GM12872 (cell line): ENCODE measurements around the gene UBL4A.

Source experiments
- TF ChIP-seq, protein P1 (sequence below): IDR thresholded peaks from 3 replicates; pipeline ENCODE4 v1.5.1; 2011; ENCODE audit warnings: low read depth, mild to moderate bottlenecking, low read length, moderate library complexity; ENCODE audit not compliant: insufficient read depth

UBL4A gene

DNA sequence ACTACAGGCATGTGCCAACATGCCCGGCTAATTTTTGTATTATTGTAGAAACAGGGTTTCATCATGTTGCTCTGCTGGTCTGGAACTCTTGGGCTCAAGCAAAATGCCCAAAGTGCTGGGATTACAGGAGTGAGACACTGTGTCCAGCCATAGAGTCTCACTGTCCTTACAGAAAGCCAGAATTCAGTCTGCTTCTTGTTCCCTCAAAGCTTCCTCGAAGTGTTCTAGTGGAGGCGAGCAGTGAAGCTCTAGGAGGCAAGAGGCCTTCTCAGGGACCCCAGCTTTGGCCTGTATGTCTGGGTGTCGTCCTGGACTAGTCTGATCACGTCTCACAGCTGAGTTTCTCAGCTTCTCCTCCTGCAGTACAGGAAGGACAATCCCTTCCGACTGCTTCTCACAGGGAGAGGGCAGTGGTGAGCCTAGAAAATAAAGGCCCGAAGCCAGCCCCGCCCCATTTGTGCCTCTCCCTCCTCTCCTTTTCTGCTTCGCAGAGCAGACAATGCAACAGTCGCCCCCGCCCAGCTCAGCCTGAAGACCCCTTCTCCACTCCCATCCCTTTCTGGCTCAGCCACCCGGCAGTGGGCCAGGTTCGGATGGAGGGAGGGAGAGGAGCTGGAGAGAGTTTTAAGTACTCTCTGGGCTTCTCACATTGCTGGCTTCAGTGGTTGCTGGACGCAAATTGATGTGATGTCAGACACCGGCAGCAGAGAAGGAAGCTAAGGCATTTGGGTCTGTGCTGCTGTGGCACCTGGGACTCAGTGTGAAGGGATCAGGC is 40.7 kb upstream of the UBL4A start:
- TF ChIP-seq, protein P1, sequence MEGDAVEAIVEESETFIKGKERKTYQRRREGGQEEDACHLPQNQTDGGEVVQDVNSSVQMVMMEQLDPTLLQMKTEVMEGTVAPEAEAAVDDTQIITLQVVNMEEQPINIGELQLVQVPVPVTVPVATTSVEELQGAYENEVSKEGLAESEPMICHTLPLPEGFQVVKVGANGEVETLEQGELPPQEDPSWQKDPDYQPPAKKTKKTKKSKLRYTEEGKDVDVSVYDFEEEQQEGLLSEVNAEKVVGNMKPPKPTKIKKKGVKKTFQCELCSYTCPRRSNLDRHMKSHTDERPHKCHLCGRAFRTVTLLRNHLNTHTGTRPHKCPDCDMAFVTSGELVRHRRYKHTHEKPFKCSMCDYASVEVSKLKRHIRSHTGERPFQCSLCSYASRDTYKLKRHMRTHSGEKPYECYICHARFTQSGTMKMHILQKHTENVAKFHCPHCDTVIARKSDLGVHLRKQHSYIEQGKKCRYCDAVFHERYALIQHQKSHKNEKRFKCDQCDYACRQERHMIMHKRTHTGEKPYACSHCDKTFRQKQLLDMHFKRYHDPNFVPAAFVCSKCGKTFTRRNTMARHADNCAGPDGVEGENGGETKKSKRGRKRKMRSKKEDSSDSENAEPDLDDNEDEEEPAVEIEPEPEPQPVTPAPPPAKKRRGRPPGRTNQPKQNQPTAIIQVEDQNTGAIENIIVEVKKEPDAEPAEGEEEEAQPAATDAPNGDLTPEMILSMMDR = peak; percentile 61

DNA sequence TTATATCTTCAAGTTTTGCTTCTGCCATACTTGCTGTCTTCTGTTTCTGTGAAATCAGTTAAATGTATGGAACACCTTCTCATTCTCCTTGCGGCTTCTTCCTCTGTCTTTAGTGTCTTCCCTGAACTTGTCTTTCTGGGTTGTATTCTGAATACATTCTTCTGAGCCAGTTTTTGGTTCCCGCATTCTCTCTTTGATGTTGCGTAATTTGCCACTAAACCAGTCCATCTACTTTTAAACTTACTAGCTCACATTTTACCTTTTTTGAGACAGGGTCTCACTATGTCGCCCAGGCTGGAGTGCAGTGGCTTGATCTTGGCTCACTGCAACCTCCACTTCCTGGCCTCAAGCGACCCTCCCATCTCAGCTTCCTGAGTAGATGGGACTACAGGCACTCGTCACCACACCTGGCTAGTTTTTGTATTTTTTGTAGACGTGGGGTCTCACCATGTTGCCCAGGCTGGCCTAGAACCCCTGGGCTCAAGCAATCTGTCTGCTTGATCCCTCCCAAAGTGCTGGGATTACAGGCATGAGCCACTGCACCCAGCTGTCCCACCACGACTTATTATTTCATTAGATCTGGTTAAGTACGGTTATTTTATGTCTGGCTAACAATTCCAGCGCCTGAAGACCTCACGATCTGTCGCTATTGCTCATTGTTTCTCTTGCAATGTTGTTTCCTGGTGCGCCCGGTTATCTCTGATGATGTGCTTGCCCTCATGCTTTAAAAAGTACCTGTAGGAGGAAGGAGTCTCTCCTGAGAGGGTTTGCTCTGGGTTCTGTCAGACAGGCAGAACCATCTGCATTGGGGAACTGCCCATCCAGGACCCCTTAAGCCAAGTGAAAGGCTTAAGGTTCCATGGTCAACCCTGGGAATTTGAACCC is 39.4 kb upstream of the UBL4A start:
- TF ChIP-seq, protein P1 = no peak

DNA sequence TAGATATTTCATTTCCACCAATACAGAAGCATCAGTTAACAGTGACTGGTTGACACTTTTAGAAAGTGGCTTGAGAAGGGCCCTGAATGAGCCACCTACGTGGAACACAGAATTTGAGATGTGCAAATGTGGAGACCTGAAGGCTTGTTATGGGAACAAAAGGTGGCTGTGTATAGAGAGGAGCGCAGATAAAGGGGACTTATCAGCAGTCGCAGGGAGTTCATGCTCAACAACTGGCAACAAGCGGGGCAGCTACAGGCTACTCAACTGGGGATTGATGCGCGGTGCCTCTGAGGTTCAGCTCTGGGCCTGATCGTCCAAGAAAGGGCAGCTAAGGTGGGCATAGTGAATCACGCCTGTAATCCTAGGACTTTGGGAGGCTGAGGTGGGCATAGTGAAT is 33.0 kb upstream of the UBL4A start:
- TF ChIP-seq, protein P1 = no peak

DNA sequence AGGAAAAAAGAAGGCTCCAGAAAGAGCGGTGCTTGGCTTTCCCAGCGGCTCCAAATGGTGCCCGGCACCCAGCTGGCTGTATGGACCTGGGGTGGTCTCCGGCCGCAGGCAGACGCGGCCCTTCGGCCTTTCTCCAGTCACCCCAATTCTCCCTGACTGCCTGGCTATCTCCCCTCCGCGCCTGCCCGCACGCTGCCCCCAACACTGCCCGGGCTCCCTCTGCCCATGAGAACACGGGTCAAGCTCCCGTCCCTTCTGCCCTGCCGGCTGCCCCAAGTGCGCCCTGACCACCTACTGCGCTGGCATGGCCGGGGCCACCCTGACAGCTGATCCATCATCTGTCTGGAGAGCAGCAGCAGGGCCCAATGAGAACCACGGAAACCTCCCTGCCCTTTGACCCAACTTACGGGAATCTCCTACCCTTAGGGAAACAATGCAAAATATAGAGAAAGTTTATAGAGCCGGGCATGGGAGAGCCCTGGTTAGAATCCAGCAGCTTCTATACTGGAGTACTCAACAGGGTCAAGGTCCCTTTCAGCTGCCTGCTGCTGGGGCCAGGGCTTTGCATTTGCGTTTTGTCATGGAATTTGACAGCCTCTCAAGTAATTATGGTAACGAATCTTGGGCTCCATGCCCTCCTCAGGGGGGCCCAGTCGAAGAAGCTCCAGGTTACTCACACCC is 30.8 kb upstream of the UBL4A start:
- TF ChIP-seq, protein P1 = no peak

DNA sequence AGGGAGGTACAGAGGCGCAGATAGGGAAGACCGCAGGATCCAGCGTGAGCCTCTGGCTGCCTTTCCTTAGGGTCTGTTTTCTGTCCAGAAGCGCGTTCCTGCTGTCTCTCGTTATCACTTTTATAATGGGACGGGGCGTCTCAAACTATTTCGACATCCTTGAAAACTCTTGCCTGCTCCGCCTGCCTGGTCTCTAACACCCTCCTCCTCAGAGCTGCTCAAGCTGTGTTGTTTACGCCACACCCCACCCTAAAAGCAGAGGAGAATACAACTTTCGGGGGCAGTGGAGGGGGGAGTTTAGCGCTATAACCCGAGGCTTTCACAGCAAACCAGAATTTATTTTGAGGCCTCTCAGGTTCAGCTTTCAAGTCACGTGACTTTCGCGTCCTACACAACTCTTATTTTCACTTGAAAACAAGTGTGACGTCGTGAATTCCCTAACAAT is 30.3 kb upstream of the UBL4A start:
- TF ChIP-seq, protein P1 = no peak

DNA sequence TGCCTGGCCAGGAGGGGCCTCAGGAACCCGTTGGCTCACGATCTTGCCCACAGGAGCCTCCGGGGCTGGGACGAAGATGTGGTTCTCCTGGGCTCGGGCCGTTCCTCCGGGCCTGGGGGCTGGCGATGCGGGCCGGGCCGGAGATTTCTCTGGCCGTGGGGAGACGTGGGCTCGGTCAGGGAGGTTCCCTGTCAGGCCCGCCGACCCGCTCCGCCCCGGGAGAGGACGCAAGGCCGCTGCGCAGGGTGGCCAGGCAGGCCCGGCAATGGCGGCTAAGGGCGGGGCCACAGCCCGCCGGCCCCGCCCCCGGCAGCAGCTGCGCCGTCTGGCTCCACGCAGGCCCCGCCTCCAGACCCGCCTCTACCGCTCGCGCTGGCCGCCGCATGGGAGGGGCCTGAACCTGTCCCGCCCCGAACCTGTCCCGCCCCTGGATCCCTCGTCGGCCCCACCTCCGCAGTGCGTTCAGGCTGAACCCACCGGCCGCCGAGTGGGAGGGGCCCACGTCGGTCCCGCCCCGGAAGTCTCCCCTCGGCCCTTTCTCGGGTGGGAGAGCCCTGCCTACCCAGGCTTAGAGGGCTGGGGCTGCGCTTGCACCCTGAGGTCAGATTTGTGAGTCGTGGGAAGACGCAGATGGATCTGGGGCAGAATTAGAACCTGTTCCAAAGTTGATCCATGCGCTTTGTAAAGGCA is 29.7 kb upstream of the UBL4A start, which contains the start of gene FAM3A:
FAM3A (minus strand) TSS at position 267 of the 690 bp plus-strand sequence. CDS start 460 bp downstream, outside the sequence.
- TF ChIP-seq, protein P1 = no peak
